ENCODE measurements around the gene RUFY4. TPM values are rescaled to one million over a fixed set of nuclear protein-coding genes. Genes with fewer than 3 reads are reported as not detected.

RUFY4 gene
- total and polyA plus RNA-seq, 2 of the 13 experiments (the other 11 are each of a cell fraction or from before 2014, with no cell fraction given) = not detected

GRCh38 chr2:218030409-218031195 lies 38.5 kb upstream of the RUFY4 start (continued):
- TF ChIP-seq, protein P1, sequence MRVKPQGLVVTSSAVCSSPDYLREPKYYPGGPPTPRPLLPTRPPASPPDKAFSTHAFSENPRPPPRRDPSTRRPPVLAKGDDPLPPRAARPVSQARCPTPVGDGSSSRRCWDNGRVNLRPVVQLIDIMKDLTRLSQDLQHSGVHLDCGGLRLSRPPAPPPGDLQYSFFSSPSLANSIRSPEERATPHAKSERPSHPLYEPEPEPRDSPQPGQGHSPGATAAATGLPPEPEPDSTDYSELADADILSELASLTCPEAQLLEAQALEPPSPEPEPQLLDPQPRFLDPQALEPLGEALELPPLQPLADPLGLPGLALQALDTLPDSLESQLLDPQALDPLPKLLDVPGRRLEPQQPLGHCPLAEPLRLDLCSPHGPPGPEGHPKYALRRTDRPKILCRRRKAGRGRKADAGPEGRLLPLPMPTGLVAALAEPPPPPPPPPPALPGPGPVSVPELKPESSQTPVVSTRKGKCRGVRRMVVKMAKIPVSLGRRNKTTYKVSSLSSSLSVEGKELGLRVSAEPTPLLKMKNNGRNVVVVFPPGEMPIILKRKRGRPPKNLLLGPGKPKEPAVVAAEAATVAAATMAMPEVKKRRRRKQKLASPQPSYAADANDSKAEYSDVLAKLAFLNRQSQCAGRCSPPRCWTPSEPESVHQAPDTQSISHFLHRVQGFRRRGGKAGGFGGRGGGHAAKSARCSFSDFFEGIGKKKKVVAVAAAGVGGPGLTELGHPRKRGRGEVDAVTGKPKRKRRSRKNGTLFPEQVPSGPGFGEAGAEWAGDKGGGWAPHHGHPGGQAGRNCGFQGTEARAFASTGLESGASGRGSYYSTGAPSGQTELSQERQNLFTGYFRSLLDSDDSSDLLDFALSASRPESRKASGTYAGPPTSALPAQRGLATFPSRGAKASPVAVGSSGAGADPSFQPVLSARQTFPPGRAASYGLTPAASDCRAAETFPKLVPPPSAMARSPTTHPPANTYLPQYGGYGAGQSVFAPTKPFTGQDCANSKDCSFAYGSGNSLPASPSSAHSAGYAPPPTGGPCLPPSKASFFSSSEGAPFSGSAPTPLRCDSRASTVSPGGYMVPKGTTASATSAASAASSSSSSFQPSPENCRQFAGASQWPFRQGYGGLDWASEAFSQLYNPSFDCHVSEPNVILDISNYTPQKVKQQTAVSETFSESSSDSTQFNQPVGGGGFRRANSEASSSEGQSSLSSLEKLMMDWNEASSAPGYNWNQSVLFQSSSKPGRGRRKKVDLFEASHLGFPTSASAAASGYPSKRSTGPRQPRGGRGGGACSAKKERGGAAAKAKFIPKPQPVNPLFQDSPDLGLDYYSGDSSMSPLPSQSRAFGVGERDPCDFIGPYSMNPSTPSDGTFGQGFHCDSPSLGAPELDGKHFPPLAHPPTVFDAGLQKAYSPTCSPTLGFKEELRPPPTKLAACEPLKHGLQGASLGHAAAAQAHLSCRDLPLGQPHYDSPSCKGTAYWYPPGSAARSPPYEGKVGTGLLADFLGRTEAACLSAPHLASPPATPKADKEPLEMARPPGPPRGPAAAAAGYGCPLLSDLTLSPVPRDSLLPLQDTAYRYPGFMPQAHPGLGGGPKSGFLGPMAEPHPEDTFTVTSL (CRISPR knock-in tag; IDR thresholded peaks at IDR 0.05; ENCODE audit: borderline replicate concordance) = no peak
- TF ChIP-seq SOX6 (IDR thresholded peaks at IDR 0.05) = 0 out of 2 replicates have a peak, but pooled peaks have one; percentile 26
- TF ChIP-seq SOX6 (CRISPR knock-in tag; IDR thresholded peaks at IDR 0.05) = no peak
- TF ChIP-seq, protein P2, sequence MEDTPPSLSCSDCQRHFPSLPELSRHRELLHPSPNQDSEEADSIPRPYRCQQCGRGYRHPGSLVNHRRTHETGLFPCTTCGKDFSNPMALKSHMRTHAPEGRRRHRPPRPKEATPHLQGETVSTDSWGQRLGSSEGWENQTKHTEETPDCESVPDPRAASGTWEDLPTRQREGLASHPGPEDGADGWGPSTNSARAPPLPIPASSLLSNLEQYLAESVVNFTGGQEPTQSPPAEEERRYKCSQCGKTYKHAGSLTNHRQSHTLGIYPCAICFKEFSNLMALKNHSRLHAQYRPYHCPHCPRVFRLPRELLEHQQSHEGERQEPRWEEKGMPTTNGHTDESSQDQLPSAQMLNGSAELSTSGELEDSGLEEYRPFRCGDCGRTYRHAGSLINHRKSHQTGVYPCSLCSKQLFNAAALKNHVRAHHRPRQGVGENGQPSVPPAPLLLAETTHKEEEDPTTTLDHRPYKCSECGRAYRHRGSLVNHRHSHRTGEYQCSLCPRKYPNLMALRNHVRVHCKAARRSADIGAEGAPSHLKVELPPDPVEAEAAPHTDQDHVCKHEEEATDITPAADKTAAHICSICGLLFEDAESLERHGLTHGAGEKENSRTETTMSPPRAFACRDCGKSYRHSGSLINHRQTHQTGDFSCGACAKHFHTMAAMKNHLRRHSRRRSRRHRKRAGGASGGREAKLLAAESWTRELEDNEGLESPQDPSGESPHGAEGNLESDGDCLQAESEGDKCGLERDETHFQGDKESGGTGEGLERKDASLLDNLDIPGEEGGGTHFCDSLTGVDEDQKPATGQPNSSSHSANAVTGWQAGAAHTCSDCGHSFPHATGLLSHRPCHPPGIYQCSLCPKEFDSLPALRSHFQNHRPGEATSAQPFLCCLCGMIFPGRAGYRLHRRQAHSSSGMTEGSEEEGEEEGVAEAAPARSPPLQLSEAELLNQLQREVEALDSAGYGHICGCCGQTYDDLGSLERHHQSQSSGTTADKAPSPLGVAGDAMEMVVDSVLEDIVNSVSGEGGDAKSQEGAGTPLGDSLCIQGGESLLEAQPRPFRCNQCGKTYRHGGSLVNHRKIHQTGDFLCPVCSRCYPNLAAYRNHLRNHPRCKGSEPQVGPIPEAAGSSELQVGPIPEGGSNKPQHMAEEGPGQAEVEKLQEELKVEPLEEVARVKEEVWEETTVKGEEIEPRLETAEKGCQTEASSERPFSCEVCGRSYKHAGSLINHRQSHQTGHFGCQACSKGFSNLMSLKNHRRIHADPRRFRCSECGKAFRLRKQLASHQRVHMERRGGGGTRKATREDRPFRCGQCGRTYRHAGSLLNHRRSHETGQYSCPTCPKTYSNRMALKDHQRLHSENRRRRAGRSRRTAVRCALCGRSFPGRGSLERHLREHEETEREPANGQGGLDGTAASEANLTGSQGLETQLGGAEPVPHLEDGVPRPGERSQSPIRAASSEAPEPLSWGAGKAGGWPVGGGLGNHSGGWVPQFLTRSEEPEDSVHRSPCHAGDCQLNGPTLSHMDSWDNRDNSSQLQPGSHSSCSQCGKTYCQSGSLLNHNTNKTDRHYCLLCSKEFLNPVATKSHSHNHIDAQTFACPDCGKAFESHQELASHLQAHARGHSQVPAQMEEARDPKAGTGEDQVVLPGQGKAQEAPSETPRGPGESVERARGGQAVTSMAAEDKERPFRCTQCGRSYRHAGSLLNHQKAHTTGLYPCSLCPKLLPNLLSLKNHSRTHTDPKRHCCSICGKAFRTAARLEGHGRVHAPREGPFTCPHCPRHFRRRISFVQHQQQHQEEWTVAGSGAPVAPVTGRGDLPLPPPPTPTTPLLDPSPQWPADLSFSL (CRISPR knock-in tag; IDR thresholded peaks at IDR 0.05) = no peak
- no peak for TF ChIP-seq ZBTB21 (CRISPR knock-in tag; IDR thresholded peaks at IDR 0.05)
- TF ChIP-seq ZNF788 (CRISPR knock-in tag; IDR thresholded peaks at IDR 0.05; ENCODE audit: borderline replicate concordance) = no peak
- TF ChIP-seq TRIM22 (IDR thresholded peaks at IDR 0.05) = peak; percentile 18; the same call in 1 of the 2 replicates
- TF ChIP-seq FOXA1 (IDR thresholded peaks at IDR 0.05) = peak; percentile 22
- TF ChIP-seq FOXA1 (CRISPR knock-in tag; IDR thresholded peaks at IDR 0.05) = no peak
- no peak for TF ChIP-seq ZNF292 (CRISPR knock-in tag; IDR thresholded peaks at IDR 0.05; ENCODE audit: borderline replicate concordance, low read depth)
- TF ChIP-seq MYPOP (CRISPR knock-in tag; IDR thresholded peaks at IDR 0.05) = no peak
- TF ChIP-seq ARHGAP35 (CRISPR knock-in tag; IDR thresholded peaks at IDR 0.05; ENCODE audit: borderline replicate concordance) = no peak
- TF ChIP-seq ZNF282 (IDR thresholded peaks at IDR 0.05; ENCODE audit: partially characterized antibody) = peak; percentile 10
